Measurements from ENCODE around the gene CD8B.

CD8B gene

DNA sequence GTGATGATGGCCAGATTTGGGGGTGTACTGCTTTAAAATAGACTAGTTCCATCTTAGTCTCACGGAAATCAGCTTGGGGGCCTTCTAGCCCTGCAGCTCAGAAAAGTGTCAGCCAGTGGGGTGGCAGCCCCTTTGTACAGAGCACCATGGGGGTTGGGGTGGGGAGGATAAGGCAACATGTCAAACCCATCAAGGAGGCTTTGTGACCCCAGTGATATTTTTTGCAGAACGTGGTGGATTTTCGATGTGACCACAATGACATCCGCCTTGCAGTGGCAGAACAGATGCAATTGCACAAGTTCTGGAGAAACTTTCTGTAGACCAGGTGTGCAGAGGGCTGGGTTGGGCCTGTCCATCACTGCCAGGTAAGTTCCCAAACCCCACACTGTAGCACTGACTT lies 67.9 kb downstream of the CD8B start:
- DNase-seq, result no peak

DNA sequence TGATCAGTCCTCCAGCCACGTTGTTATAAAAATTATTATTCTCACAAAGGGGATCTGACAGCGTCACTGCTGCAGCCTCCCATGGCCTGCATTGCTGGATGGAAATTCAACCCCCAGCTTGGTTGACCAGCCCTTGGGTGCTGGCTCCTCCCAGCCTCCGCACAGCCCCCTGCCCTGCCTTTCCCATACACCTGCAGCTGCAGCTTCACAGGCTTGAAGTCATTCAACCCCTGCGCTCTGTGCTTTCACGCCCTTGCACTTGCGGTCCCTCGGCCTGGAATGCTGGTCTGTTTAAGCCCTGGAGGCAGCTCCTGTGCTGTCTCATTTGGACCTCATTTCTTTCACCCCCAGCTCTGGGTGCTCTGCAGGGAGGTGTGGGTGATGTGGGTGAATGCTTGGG lies 70.1 kb downstream of the CD8B start:
- DNase-seq, result no peak

DNA sequence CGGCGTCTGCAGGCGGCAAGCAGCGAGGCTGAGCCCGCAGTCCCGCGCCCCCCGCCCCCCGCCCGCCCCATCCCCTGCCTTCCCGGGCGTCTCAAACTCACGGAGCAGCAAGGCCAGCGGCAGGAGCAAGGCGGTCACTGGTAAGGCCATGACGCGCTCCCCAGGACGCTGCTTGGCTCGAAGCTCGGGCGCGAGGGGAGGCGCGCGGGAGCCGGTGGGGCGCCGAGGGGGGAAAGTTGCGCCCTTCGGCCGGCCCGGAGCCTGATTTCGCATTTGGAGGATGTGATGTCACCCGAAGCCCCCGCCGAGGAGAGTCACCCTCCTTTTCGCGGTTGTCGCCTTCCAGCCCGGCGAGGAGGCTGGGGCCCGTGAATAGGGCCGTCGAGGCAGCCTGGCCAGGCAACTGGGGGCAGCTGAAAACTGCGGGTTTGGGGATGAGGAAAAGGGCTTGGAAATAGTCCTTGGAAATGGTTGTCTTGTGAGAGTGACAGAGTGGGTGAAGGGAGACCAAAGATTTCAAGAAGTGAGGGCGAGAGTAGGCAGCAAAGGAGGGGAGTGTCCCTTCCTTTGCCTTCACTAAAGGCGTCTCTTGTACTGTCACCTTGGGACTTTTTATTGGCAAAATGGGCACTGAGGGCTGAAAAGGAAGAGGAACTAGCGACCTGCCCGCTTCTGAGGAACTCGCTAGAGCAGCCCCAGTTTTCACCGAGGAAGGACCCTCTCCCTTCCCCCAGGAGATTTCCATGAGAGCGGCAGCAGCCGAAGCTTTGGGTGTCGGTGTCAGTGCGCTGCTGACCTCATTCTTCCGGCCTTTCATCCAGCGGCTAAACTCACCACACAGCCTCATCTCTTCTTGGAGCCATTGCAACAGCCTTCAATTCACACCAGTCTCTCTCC lies 70.8 kb downstream of the CD8B start, which contains the start of gene CD8A:
Gene CD8A, minus strand, starts transcription at position 238 of the 897 bp plus-strand sequence. Its CDS starts 88 bp downstream, at position 150.
- no peak for DNase-seq

DNA sequence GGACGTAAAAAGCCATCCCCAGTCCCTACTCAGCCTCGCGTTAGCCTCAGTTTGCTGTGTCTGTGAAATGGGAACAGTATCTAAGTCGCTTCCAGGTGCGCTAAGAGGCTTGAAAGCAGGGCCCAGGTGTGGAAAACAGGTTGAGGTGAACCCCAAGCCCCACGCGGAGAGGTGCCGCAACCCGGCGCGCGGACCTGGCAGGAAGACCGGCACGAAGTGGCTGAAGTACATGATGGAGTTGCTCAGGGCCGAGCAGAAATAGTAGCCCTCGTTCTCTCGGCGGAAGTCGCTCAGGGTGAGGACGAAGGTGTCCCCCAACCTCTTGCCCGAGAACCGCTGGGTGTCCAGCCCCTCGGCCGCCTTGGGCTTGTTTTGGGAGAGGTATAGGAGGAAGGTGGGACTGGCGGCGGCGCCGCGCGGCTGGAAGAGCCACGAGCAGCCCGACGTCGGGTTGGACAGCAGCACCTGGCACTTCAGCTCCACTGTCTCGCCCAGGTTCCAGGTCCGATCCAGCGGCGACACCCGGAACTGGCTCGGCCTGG lies 71.5 kb downstream of the CD8B start:
- no peak for DNase-seq

DNA sequence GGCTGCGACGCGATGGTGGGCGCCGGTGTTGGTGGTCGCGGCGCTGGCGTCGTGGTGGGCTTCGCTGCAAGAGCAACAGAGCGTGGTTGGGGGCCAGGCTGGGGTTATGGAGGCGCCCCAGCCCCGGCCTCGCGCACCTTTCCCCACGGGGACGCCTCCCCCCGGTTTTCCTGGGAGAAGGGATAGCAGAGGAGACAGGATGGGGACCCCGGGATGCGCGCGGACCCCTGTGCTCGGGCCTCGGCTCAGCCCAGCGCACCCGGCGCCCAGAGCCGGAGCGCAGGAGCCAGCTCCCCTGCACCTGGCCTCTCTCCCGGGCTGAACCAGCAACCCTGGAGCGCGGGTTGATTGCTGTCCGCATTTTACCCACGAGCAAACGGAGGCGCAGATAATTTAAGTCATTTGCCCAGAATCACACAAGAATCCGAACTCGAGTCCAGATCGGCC lies 72.0 kb downstream of the CD8B start:
- no peak for DNase-seq

DNA sequence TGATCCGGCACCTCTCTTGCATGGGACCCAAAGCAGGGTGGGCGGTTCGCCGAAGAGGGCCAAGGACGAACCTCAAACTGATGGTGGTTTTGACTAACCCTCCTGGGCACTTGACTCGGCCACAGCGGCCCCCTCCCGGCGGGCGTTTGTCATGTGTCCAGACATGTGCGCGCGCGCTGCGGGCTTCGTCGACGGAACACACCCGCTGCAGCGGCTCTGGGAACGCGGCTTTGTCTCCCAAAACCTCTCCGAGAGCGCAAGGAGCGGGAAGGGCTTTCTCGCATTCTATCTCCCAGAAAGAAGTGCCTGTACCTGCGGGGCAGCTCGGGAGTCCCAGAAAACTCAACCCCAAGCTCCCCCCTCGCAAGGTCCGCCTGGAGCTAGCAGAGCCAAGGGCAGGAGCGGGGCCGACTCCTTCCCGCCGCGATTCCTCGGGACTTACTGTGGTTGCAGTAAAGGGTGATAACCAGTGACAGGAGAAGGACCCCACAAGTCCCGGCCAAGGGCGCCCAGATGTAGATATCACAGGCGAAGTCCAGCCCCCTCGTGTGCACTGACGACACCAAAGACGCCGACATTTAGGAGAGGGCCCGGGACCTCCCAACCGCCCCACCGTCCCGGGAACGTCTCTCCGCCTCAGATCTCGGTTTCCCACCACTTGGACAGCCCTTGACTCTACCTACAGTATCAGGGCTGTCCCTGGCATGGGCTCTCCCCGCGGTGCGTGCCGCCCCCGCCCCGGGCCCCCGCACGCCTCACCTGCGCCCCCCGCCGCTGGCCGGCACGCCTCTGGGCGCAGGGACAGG lies 72.6 kb downstream of the CD8B start:
- no peak for DNase-seq

DNA sequence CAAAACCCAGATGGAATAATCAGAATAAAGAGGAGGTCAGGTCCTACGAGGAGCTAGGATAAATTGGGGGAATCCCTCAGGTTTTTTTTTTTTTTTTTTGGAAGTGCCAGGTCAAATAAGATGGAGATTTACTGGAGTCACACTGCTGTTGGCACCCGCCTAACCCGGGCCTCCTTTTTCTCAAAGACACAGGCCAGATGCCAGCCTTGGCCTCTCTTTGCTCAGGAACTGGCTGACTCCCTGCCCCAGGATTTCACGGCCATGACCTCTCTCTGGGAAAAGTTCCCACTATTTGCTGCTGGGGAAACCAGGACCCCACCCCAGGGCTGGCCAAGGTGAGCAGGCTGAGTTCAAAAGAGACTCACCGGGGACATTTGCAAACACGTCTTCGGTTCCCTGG lies 73.5 kb downstream of the CD8B start:
- DNase-seq, result no peak

DNA sequence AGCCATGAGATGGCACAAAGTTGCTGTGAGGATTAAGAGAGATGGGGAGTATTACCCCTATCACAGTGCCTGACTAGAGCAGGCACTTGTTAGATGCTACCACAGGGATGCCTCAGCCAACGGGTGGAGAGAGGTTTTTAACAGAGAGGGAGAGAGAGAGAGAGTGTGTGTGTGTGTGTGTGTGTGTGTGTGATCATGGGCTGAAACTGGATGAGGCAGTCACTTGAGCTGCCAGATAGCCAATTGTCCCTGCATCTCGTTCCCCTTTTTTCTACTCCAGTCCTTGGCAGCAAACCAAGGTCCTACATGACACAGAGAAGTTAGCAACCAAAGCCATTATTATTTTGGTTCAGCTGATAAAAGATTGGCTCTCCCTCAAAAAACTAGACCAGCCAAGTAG lies 74.0 kb downstream of the CD8B start:
- DNase-seq, result no peak

DNA sequence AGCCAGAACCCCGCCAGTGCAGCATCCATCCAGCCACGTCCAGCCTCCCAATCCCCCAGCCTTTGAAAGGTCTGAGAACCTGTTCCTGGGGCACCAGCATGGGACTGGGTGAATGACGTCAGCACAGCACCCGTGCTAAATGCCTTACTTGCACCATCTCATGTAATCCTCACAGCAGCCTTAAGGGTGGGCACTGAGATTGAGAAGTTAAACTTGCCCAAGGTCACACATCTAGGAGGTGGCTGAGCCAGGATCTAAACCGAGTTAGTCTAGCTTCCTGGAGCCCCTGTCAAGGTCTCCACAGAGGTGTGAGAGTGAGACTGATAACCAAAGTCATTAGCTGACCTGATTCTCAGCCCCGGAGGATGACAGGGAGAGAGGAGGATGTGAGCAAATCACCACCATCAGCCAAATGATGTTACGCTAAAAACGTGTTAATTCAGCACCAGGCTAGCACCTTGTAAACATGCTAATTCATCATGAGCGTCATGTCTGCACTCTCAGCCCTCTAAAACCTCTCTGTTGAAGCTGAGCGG lies 75.6 kb downstream of the CD8B start:
- DNase-seq, result no peak

DNA sequence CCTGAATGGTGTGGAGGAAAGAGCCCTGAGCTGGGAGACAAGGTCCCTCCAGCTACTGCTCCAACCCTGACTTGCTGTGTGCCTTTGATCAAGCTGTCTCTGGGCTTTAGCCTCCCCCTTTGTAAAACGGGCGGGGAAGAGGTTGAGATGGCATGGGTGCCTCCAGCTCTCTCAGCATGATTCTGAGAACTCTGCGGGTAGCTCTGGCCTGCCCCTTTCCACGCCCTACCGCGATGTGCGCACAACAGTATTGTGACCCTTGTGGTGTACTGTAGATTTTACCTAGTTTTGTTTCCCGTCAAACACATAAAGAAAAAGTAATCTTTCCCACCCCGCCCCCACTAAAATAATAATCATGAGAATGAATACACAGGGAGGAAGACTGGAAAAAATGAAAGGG lies 76.2 kb downstream of the CD8B start:
- no peak for DNase-seq

DNA sequence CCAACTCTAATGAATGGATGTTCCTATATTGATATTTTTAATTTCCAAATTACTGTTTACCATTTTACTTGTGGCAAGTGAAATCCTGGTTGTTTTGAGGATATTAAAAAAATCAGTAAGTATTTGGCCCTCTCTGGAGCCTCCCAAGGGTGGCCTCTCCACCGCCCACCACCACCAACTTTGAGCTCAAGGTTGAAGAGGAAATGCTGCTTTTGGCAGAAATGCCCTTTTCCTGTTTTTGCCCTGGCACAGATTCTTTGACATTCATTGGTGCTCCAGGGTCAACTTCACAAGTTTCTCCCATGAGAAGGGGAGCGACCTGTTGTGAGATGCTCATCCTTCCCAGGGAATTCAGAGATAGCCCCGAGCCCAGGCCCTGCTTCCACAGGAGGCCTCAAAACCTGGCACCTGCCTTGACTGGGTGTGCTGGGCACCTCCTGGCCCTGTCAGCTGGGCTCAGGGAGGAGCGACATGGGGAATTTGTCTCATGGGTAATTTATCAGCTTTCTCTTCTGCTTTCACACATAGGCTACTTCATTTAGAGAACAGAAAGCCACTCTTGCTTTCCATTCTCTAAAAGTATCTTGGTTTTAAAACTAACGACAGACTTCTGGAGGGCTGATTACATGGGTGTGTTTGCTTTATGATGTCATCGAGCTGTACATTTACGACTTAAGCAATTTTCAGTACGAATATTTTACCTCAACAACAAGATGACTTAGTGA lies 77.9 kb downstream of the CD8B start:
- DNase-seq, result no peak

DNA sequence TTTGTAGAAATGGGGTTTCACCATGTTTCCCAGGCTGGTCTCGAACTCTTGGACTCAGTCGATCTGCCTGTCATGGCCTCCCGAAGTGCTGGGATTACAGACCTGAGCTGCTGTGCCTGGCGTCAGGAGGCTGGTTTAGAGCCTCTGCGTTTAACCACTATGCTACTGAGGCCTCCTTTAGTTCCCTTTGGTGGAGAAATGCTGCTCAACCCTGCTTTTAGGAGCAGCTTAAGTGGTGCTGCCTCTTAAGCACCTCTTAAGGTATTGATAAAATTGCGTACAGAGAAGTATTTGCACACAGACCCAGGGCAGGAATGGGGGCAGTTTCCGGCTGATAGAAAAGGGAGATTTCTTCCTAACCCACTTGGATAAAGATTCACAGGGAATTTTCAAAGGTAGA lies 78.9 kb downstream of the CD8B start:
- no peak for DNase-seq

DNA sequence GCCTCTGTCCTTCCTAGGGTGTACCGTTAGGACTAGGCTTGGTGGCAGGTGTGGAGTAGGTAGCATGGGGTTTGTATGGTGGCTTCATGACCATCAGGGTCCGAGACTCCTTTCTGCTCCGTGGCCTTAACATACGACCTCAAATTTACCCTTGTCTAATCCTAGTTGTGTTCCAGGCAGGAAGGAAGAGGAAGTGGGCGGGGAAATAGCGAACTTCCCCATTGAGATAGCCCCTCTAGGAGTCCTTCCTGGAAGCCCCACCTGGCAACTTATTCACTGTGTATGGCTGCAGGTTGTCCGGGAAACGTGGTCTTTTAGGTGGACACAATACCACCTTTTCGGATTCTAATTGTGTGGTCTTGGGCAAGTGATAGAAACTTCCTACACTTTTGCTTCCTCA lies 80.3 kb downstream of the CD8B start:
- DNase-seq, result no peak

DNA sequence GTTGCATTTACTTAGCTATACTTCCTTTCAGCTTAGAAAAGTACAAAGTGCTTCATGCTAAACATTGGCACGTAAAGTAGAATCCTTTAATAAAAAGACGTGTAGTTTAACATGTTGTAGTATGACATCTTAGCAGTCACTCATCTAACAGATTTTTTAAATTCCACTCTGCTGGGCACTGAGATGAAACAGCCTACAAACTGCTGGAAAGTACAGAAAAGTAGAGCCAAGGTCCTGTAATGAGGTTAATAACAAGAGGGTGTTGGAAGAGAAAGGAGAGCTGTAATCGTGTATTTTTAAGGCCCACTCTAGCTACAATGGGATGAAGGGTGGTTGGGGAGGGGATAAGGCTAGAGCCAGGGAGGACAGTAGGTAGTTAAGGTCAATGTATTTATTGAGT lies 81.7 kb downstream of the CD8B start:
- no peak for DNase-seq

DNA sequence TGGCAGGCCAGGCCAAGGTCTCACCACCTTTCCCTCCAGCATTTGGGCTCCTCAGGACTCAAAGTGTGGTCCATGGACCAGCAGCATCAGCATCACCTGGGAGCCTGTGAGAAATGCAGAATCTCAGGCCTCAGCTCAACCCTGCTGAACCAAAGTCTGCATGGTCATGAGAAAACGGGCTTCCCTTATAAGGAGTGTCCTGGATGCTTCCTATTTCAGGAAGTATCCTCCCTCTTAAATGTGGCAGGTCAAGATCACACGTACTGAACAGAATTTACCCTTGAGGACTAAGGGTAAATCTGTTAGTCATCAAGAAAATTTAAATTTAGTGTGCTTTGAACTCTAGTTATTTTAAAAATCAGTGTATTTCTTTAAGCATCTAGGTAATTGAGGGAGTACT lies 82.7 kb downstream of the CD8B start:
- DNase-seq, result no peak

DNA sequence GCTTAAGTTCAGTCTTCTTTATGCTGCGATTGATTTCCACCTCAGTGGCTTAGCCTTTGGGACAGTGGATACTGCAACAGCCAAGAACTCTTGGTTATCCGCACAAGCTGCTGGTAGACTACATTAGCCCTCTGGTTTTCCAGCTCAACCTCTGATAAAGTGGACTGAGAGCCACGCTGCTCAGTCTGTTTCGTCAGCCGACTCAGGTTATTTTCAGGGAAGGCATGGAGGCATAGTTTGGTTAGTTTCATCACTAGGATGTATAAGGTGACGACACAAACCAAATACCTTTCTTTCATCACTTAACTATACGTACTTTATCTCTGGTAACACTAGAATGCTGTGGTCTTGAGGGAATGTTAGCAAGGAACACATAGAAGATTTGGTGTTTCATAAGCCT lies 85.2 kb downstream of the CD8B start:
- no peak for DNase-seq

DNA sequence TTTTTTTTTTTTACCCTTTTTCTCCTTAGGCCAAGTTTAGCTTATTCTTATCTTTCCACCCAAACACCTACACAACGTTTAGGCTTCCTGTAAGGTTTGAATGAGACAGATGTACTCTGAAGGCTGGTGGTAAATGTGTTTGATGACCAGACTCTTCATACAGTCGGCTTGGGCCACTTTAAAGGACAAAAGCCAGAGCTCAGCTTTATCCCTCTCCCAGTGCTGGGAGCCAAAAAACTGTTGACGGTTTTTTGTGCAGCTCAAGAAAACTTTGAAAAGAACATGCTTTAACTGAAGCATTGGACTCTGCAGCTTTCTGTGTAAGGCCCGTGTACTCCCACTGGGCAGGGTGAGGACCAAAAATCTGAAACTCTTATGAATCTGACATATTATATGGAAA lies 86.3 kb downstream of the CD8B start:
- no peak for DNase-seq

DNA sequence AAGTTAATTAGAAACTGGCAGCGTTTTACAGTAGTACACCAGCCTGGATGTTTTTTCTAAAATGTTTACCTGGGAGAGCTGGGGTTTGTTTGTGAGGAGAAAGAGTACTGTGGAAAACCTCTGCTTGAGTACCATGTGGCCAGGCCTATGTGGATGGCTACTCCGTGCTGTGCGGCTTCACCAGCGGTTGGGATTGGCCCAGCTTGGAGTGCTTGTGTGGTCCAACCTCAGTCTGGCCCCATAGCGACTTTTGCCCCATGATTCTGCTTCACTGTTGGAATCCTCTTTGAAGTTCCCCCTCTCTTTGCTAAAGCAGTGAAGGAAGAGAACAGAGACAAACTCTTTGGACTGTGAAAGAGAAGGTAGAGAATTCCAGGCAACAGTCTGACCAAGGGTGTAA lies 86.8 kb downstream of the CD8B start:
- DNase-seq, result no peak

DNA sequence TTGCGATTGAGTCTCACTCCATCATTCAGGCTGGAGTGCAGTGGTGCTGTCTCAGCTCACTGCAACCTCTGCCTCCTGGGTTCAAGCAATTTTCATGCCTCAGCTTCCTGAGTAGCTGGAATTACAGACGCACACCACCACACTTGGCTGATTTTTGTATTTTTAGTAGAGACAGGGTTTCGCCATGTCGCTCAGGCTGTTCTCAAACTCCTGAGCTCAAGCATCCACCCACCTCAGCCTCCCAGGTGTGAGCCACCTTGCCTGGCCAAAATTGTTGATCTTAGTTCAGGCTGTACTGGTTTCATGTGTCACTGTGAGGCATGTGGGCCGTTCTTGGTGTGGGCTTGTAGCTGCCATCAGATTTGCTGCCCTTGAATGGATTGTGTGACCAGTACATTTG lies 89.1 kb downstream of the CD8B start:
- no peak for DNase-seq

DNA sequence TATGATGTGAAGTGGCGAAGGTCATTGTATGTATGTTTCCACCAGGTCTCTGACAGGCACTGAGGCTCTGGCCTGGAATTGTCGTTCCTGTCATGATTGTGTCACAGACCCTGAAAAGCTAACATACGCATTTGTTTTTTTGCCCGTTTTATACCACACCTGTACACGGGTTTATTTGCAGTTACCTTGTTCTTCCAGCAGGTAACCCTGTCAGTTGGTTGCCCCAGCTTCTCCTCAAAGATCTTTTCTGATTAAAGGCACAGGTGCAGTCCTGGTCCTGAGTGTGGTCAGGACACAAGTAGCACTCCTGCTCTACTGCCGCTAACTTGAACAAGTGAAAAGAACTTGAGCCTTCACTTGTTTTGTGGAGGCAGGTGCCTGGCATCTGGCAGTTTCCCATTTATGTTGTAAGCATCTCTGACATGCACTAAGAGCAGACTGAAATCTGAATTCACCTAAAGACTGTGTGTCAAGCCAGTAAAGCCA lies 90.8 kb downstream of the CD8B start:
- no peak for DNase-seq

DNA sequence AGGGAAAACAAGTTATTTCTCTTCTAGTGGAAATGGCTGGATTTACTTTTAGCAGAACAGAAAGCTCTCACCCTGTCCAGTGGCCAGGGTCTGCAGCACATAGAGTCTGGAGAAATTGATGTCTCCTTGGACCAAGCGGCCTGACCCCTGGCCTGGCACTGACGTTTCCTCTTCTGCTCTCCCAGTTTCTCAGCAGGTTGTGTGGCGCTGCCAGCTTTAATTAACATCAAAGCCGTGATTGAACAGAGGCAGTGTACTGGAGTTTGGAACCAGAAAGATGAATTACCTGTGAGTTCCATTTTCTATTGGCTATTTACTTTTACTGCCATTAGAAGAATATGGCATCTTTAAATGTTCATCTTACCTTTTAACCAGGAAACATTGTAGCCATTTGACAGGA lies 91.8 kb downstream of the CD8B start:
- no peak for DNase-seq

DNA sequence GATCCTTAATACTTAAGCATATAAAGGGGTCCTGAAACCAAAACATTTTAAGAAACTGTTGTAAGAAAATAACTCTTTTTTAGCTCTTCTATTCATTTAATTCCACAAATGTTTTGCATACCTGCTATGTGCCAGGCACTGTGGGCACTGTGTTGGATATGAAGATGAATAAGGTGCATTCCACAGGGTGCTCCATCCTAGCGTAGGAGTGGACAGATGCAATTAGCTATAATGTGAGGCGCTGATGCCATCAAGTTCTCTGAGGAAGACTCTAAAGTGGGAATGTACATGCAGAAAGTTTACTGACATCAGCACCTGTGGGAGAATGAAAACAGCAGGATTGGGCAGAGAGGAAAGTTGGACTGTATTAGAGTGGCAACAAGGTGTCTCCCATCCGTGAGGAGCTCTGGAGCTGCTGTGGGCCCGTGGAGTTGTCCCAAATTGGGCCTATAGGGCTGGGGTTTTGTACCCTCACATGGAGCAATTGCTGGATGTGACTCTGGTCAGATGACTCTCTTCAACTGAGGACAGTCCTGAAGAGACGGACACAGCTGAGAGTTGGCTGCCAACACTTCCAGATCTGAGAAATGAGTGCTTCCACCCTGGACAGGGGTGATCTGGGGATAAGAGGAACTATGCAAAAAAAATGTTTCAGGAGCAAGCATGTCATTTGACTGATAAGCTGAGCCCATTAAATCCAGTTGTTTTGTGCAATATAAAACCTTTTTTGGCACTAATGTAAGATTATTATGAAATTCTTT lies 93.3 kb downstream of the CD8B start:
- DNase-seq, result no peak

All from stimulated activated naive CD4-positive, alpha-beta T cell treated with Interleukin-2 at 50 U/mL for 16 hours (primary cell).